GM21367 (cell line): ENCODE results near the gene PLS1.
"Not testable (repeated sequence)": the region's sequence is repeated elsewhere in the genome, so short reads cannot be mapped to it uniquely, and the experiment has no call there.

ENCODE experiments used
- ATAC-seq: cut with Tn5 transposase; IDR thresholded peaks from one replicate; pipeline ENCODE4 v1.9.1; 2021; ENCODE audit not compliant: unreplicated experiment

Gene PLS1

GRCh38 chr3:142690613-142691012, 94.4 kb downstream of the PLS1 start:
- no peak for ATAC-seq

DNA sequence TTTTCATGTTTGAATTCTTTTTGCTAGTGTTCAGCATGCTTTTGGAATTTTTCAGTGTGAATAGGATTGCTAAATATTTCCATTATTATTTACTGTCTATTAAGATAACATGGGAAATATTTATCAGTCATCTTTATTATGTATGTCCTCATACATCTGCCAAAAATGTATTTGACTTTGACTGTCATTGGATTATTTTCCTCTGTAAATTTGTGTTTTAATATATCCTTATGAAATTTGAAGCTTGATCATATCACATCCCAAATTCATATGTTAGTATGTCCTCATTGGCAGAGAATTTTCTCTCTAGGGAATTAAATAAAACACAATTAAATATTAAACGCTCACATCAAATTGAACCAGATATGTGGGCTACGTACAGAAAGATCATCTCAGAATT, 95.3 kb downstream of the PLS1 start:
- ATAC-seq: no peak

DNA sequence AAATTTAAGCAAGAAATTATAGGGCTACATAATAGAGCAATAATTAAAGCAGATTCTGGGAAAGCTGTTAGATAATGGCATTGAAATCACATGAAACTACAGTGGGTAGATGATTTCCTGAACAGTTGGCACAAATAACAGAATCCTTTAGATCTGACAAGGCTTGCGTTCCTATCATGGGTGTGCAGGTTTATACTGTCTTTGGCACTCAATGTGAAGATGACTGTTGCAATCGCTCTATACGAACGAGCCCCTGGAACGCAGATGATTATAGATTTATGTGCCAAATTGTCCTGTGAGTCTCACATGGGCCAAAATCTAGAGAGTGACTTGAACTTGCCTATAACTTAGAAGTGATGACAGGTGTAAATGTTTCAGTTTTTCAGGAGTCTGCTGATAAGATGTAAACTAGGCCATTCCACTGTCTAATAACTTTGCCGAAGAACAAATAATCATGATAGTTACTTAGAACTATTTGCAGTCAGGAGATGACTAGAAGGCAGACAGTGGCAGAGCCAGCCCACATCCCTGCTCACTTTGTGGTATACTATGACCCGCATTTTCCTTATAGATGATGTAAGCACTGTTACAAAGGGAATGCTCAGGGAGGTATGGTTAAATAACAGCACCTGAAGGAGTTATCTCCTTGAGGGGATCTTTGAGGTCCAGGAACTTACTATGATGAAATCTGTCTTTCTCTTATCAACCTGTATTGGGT, 97.1 kb downstream of the PLS1 start:
- no peak for ATAC-seq

DNA sequence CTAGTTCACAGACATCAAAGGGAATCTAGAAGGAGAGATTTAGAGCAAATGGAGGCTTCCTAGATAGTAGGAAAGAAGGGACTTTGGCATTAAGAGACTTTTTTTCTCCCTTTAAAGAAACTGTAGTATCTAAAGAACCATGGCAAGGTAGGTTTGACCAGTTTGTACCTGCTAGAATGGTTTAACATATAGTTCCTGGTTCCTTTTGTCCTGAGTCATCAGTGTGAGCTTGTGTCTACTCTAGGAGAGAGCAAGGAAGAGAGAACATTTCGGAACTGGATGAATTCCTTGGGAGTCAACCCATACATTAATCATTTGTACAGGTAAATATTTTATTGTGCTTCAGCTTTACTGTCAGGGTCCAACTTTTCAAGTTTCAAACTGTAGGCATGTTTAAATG, 98.0 kb downstream of the PLS1 start:
- ATAC-seq: no peak

DNA sequence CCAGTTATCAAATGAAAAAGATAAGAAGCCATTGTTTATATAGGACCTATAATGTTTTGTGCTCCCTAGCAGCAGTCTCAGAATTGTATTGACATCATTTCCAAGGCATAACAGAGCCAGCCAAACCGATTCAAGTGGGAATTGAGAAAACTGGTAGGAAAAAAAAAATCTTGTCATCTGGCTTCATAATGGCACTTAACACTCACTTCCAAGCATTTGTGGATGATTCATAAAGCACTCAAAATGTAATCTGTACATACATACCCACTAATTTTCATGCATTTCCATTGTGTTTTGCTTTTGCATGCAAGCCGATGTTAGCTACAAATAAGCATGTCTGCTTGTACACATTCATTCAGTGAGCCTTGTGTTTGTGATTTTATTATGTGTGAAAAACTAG, 109.0 kb downstream of the PLS1 start:
- no peak for ATAC-seq

DNA sequence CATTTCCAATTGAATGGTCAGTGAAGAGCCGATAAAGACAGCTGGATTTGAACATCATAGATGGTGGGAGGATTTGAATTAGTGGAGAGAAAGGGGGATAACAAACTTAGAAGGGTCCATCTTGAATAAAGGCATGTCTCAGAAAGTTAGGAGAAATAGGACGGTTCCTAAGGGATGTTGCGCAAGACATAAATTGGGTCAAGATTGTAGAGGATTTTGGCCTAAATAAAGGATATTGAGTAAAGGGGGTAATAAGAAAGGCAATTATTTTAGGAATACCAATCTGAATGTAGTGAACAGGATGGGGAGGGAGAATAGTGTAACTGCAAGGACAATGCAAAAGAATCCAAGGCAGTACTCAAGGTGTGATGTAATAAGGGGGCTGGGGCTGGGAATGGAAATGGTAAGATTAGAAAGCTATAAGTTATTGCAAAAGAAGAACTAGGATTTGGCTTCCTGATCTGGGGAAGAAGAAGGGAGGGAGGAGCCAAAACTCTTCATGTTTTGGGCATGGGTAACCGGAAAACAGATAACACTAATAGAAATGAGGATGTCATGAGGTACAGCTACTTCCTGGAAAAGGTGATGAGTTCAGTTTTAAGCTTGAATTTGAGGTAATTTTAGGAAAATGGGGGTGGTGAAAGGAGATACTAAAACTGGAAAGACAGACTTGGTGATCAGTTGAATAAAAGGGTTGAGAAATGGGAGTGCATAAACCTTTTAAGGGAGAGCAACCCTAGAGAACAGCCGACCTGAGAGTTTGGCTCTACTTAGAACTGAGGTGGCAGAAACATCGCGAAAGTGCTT, 110.3 kb downstream of the PLS1 start:
- ATAC-seq: no peak

GRCh38 chr3:142709207-142709606, 113.0 kb downstream of the PLS1 start:
- no peak for ATAC-seq

GRCh38 chr3:142714882-142715281, 118.7 kb downstream of the PLS1 start:
- ATAC-seq: not testable (repeated sequence)

GRCh38 chr3:142716102-142716501, 119.9 kb downstream of the PLS1 start:
- no peak for ATAC-seq

DNA sequence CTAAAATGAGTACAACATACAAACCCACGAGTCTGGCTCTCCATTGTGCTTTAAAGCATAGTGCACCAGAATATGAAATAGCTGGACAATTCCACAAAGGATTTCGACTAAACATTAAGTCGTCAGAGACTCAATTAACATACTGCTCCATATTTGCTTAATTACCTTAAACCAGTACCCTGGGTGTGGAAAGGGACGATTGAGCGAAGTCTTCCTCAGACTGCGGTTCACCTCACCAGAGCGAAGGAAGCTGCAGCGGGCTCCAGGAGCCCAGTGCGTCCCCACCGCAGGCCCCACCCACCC, 127.4 kb downstream of the PLS1 start:
- no peak for ATAC-seq

- ATAC-seq: peak; percentile 94
These were observed 127.9 kb downstream of the PLS1 start, which contains the start of gene TRPC1 for GRCh38 chr3:142723968-142724681. Gene TRPC1, plus strand, starts transcription at chr3:142724034. Its CDS starts 526 bp downstream, at chr3:142724560.

DNA sequence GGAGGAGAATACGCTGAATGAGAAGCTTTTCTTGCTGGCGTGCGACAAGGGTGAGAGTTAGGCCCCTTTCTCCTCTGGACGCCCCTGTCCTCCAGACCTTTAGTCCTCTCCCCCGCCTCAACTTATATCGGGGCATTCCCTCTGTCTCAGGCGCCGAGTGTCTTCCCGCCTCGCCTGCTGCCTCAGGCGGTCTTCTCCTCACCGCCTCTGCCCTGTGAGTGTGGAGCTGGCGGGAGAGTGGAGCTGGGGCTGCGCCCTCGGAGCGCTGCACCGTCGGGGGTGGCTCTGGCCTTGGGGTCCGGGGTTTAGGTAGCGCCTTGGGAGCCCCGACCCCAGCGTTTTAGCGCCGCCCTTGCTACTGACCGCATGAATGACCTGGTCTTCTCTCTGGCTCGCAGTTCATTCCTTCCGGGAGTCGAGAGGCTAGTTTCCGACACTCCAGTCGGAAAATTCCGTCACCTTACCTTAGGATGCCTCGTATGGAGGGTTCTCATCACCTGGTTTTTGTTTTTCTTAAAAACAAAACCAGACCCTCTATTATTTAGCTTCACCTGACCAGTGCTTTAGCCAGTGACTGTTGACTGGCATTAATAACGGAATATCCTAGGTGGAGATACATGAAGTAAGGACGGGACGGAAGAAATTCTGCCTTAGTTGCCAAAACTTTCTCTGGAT, 128.6 kb downstream of the PLS1 start:
- ATAC-seq: peak; percentile 12

DNA sequence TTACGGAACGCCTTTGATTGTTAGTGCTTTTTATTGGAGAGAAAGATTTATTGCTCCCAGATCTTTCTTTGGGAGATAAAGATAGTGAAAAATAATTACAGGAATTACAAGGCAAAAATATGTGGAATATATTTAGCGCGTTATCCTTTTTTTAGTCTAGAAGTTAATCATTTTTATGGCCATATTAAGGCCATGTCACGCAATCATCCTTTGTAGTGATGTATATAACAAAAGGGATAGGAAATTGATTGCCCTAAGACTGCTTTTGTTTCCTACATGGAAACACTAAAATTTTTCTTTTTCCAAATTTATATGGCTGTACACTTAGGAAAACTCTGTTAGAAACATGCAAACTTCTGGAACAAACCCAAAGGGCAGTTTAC, 129.2 kb downstream of the PLS1 start:
- ATAC-seq: no peak

- no peak for ATAC-seq
These were observed 129.8 kb downstream of the PLS1 start for GRCh38 chr3:142726017-142726416.

DNA sequence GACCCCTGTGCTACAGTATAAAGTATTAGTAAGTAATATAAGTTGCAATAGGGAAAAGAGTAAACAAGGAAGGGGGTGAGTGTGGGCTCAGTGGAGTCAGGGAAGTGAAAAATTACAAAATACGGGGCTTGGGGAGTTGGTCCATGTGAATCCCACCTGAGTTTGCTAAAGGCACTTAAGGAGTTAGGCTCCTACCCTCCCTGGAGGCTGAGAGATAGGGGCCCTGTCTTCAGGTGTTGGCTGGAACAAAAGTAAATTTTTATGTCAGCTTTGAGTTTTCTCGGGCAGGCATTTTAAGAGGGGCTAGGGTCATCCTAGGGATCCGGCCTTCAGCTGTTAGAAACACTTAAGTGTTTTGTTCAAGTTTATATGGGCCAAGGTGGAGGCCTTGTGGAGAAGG, 135.9 kb downstream of the PLS1 start:
- no peak for ATAC-seq

- no peak for ATAC-seq
These were observed 138.6 kb downstream of the PLS1 start for GRCh38 chr3:142734834-142735233.

DNA sequence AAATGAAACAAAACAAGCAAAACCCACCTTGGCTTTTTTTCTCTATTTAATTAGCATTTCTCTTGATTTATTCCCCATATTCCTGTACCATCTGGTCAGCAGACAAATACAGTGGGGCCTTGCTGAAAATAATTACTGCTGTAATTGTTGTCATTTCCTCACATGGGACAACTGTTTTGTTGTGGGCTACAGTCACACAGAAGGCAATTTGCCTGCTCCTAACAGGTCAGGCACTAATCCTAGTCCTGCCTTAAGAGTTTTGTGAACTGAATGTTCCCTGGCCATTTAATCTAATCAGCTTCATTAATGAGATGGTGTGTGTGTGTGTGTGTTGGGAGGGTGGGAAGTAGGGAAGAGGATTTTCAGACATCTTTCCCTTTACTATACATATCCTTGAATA, 139.3 kb downstream of the PLS1 start:
- no peak for ATAC-seq

GRCh38 chr3:142738396-142738795, 142.2 kb downstream of the PLS1 start:
- no peak for ATAC-seq

DNA sequence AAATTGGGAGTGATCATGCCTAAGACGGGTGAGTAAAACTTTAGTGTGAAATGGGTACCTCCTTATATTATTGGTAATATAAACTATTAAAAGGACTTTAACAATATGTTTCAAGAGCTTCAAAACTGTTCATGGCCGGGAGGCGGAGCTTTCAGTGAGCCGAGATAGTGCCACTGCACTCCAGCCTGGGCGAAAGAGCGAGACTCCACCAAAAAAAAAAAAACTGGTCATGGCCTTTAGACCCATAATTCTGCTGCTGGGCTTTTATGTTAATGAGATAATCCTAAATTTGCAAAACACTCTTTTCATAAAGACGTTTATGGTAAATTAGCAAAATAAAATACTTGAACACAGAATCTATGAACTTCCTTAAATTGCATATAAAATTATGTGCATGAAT, 150.5 kb downstream of the PLS1 start:
- no peak for ATAC-seq

GRCh38 chr3:142750531-142750930, 154.3 kb downstream of the PLS1 start:
- not testable (repeated sequence) for ATAC-seq

- not testable (repeated sequence) for ATAC-seq
These were observed 156.4 kb downstream of the PLS1 start for GRCh38 chr3:142752605-142753004.
